IPS-NIHi11 (cell line): ENCODE results near the gene ACVR1B.
A peak's percentile ranks its signal among the peaks of the same experiment; 100 is the strongest.

Experiments used
- DNase-seq: peaks from one replicate; pipeline ENCODE4 v3.0.0; 2012; ENCODE audit warnings: mixed read lengths, low spot score

Gene ACVR1B

DNA sequence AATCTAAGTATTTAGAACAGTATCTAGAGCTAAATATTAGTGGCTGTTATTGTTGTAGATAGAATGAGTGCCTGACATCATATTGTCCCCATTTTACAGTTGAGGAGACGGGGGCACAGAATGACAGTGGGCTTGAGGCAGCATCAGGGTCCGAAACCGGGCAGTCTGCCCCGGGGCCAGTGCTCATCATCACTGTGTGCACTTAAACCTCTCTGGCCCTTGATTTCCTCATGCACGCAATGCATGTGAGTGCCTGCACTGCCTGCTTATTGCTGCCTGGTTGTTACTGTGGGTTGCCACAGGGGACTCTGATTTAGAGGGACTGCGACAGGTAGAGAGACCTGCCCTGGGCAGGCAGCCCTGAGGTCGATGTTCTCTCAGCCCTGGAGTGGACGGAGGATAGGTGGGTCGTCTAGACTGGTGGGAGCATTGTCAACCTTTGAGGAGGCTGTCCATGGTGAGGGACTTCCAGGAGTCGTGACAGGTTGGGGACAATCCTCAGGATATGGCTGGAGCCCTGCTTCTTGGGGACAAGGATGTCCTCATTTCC is 34.4 kb upstream of the ACVR1B start:
- DNase-seq, result no peak

DNA sequence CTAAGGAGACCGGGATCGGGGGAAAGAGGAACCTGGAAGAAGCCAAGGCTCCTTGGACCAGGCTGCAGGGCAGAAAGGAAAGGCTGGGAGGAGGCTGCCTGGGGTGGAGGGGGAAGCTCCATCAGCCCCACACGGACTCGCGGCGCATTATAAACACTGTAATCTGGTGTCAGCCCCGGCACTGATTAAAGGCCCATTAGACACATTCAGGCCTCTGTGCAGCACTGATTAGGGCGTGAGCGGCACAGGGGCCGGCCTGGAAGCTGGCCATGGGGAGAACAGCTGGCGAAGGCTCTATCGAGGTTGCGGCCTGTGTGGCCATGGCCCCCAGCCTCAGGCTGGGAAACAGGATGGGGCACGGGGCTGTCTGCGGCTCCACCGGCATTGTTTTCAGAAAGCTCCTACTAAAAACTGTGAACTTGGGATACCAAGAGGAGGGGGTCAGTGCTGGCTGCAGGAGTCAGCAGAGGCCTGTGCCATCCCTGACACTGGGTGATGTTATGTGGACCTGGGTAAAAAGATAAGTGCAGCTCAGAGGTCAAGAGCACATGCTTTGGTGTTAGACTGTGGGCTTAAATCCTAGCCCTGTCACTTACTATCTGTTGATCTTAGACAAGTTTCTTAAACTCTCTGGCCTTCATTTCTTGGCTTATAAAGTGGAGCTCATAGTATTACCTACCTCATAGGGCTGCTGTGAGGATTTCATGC is 33.6 kb upstream of the ACVR1B start:
- no peak for DNase-seq

GRCh38 chr12:51920046-51920445 is 31.5 kb upstream of the ACVR1B start:
- DNase-seq, result no peak

GRCh38 chr12:51921017-51921725 is 30.3 kb upstream of the ACVR1B start:
- peak; percentile 58 for DNase-seq

DNA sequence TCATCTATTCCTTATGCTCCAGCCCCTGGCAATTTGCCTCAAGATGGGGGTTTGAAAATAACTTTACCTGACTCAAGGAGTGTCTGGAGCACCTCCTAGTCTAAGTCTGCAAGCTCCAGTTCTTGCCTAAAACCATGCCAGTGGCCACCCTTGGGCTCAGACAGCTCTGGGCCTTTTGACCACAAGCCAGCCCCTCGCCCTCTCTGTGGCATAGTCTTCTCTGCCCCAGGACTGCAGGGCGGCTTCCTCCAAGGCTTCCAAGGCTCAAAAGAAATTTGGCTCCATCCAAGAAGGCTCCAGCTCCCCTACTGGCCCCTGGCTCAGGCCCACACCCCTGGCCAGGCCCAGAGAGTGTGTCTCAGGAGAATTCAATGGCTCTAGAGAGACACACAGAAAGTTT is 29.4 kb upstream of the ACVR1B start:
- DNase-seq, result no peak

DNA sequence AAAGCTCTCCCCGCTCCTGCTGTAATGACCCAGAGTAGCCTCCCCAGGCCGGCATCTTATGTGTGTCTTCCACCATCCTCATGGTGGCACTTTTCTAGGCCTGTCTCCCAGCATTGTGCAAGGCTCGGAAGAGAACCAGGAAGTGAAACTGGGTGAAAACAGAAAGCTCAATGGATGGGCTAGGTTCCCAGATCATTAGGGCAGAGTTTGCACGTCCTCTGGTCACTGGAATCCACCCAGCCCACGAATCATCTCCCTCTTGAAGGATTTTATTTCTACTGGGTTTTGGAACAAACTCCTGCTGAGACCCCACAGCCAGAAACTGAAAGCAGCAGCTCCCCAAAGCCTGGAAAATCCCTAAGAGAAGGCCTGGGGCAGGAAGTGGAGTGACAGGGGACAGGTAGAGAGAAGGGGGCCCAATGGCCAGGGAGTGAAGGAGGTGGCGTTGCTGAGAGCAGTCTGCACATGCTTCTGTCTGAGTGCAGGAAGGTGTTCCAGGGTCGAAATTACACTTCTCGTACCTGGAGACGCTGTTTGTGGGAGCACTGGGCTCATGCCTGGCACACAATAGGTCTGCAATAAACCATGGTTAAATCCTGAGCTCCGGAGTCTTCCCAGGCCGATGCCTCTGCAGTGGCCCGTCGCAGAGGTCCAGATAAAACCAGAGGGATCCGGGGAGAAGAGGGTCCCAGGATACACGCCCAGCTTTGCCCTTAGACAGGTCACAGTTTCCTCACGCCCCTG is 28.6 kb upstream of the ACVR1B start:
- DNase-seq, result no peak

DNA sequence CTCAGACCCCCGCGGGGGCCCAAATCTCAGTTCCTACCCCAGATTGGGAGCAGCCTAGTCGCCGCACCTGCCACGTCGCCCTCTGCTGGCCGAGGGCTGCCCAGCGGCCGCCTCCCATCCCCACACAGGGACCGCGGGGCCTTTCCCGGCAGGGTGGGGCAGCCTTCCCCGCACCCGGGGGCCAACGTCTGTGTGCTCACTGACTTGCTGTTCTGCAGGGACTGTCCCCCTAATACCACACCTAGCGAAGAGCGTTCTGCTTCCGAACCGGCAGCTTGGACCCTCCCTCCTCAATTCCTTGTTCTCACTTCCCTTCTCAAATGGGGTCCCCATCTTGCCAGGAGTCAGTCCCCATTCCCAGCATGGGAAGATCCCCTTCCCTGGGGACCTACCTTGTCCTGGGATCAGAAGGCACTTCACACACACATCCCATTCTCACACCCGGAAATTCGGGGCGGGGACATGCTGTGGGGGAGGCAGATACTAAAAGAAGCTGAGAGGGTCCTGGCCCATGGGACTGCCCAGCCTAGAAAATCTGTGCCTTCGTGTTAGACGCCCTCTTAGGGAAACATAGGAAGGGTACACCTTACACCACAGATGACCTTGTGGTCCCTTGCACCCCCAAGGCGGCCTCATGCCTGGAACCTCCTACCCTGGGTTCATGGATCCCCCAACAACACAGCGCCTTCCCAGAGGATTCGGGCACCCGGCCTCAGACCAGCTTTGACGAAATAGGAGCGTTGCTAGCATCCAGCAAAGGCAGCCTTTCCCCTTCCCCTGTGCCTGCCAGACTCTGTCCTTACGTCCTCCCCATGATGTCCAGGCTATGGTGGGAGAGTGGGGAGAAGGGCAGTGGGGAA is 27.8 kb upstream of the ACVR1B start:
- DNase-seq, result peak; percentile 83

DNA sequence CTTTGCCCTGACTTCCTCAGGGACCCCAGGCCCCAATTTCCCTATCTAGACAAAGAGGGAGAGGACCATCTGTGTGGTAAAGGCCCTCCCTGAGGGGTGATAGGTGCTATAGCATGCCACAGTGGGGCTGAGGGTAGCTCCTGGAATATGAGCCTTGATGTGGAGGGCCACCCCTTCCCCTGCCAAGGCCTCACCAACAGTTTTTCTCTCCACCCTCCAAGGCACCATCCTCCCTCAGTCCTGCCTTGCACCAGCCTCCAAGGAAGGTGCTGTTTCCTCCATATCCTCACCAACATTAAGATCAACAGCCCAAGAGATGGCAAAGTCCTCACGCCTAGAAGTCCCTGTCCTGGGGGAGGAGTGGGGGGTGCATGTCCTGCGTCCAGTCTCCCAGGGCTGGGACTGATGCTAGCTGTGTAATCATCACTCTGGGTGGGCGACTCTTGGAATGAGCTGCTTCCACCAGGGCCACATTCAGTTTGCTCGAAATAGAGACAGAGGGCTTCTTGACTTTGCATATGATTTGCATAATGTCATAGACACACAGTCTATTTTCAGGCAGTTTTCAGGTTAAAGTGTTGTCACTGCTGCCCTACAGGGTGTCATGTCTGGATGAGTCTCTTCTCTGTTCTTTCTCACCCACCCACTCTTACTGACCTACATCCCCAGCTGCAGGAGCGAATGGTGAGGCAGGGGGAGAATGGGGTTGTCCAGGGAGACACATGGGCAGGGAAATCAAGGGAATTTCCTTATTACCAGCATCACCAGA is 26.8 kb upstream of the ACVR1B start:
- no peak for DNase-seq

DNA sequence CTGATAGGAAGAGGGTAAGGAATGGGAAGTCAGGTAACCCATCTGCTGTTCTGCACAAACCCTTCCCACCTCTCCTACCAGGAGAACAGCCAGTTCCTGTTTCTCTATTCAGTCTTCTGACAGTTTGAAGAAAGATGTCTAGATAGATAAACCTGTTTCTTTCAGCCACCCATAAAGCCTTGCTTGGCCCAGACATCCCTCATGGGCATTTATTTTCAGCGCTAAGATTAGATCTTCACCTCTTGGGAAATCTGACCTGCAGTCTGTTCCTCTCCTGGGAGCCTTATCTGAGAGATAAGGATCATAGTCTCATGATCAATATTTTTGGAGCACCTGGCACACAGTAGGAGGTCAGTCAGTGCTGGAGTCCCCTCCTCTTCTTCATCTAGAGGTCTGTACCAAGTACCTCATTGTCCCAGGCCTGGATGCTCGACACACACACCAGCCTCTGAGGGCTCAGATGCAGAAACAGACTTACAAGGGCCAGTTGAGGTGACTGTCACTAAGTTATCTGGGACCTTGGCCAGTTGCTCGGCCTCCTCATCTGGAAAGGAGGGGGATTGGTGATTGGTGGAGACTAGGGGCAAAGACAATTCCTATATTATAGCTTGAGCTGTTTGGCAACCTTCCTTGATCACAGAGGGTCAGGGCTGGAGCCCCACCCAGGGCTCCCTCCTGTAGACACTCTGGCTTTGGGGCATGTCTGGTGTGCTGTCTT is 26.0 kb upstream of the ACVR1B start:
- DNase-seq, result no peak

DNA sequence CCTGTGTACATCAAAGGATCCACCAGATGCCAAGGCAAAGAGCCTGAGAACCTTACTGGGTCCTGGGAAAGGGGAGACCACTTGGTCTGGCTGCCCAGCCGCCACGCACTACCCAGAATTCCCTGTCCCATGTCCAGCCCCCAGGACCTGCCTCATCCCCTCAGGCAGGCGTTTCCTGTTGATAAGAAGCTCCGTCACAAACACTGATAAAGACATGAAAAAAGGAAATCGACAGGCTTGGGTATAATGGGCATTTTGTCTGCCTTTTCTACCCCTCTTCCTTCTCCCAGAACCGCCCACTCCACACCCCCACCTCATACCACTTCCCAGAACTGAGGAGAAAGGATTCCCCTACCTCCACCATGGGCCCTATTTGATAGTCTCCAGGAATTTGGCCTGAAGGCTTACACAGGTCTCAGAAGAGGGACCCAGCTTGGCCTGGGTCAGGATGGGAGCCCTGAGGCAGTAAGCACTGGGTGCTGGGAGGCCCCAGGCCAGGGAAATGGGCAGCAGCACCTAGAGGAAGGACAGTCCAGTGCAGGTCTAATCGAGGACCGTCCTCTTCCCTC is 25.4 kb upstream of the ACVR1B start:
- DNase-seq, result no peak

DNA sequence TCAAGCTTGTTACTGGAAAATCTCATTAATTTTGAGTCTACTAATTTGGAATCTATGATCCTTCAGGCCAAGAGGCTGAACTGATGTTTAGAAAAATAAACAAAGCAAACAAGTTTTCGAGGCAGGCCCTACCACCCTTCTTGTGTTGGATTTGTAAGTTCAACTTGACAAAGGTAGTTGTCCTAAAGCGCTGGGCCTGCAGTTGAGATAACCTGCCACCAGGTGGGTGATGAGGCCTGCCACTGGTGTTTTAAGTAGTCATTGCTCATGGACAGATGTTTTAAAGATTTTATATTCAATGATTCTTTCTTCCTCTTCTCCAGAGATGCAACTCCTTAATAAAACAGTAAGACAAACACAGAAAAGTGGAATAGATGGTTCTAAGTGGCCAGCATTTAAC is 24.8 kb upstream of the ACVR1B start:
- DNase-seq, result peak; percentile 66

GRCh38 chr12:51932218-51933076 is 19.1 kb upstream of the ACVR1B start:
- DNase-seq, result no peak

DNA sequence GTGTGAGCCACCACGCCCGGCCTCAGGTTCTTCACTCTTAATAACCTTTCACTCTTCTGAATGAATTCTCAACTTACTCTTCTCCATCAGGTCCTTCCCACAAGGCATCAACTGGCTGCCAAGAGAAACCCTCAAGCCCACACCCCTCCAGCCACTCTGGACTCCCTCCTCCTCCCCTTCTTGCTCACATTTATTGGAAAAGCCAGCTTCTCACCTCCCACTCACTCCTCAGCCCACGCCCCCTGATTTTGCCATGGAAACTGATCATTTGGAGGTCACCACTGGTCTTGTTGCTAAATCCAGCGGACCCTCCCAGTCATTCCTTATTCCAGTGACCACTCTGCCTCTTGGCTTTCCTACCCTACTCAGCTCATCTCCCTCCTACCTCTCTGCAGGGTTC is 17.4 kb upstream of the ACVR1B start:
- no peak for DNase-seq

DNA sequence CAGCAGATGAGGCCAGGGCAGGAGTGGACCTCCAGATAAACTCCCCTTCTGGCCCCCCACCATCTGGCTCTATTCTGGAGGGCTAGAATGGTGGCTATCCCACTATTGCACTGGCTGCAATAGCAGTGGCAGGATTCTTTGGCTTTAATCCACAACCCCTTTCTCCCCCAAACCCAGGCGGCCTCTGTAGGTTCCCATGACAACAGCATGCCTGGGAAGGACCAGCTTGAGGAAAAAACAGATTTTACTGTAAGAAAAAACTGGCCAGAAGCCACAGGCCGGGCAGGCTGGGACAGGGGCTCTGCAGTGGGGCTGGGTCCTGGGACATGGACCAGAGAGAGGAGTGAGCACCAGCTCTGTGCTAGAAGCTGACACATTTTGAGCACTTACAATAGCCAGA is 13.6 kb upstream of the ACVR1B start:
- no peak for DNase-seq

DNA sequence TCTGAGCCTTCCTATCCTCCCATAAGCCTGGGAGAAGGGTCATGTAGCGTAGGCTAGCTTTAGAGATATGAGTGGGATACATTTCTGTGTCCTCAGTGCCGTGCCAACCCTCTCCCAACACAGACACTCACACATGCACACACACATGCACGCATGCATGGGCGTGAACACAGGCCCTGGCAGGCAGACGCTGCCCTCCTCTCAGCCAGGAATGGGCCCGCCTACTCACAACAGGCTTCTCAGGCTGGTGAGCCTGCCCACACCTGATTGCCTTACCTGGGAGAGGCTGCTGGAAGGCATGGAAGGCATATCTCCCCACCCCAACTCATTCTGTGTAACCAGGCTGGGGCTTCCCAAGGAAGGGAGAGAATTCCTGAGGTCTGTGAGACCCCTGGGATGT is 12.8 kb upstream of the ACVR1B start:
- no peak for DNase-seq

DNA sequence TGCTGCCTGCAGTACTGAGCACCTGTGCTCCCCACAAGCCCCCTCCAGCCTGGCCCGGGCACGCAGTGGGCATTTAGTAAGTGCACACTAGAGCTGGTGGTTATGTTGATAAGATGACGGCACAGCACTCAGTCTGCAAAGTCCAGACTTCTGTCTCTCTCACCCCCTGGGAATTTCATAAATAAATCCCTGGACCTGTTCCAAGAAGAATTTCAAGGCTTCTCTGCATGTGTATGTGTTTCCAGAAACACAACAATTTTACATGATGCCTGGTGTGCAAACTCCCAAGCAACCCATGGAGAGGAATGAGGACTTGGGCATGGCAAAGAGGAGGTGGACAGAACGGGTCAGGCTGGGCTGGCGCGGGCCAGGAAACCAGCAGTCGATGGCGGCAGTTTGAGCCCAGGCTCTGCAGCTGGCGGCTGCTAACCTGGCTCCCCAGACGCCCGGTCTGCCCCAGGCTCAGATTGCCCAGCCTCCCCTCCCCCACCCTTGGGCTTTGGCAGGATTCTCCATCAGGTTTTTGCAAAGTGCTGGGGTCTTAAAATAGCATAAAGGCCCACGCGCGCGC is 10.4 kb upstream of the ACVR1B start:
- DNase-seq, result peak; percentile 39

GRCh38 chr12:51941604-51942003 is 9.9 kb upstream of the ACVR1B start:
- DNase-seq, result no peak

DNA sequence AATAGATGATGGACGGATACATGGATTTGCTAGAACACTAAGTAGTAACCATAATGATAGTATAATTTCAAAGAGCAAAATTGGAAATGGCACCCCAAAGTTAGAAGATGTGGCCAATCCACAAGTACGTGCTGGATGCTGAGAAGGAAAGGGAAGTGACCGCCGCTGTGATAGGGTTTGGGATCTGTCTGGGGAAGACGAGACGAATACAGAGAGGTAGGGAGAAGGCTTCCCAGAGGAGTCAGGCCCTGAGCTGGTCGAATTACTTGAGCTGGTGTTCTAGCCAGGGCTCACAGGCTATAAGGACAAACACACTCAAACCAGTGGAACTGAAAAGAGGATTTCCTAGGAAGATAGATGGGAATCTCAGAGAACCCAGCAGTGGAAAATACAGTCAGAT is 9.4 kb upstream of the ACVR1B start:
- no peak for DNase-seq

GRCh38 chr12:51942501-51943000 is 8.9 kb upstream of the ACVR1B start:
- no peak for DNase-seq
